GM10248 (cell line): ENCODE results near the gene OBSCN.

Experiments used
- CTCF ChIA-PET: fragments of 300-600 bp; sonication (Branson Sonifier 250); formaldehyde crosslinking; extraction: SDS; loops from one replicate; lab custom pipeline; 2021; ENCODE audit warnings: antibody characterized with exemption; lab: Yijun Ruan, JAX
- POLR2A ChIA-PET: fragments of 350-650 bp; sonication (Branson Sonifier 250); formaldehyde crosslinking; extraction: SDS; loops from one replicate; lab custom pipeline; 2020; ENCODE audit warnings: antibody characterized with exemption; lab: Yijun Ruan, JAX
- DNase-seq: peaks from one replicate; pipeline ENCODE4 v3.0.0; 2012; ENCODE audit errors: extremely low spot score
- TF ChIP-seq, protein P1 (sequence below): IDR thresholded peaks from 2 replicates; pipeline ENCODE4 v1.5.1; 2012; ENCODE audit warnings: mild to moderate bottlenecking, low read depth; ENCODE audit errors: extremely low read depth, missing control alignments, control extremely low read depth

OBSCN gene

GRCh38 chr1:228303596-228303995 is 95.8 kb downstream of the OBSCN start:
- TF ChIP-seq, protein P1, sequence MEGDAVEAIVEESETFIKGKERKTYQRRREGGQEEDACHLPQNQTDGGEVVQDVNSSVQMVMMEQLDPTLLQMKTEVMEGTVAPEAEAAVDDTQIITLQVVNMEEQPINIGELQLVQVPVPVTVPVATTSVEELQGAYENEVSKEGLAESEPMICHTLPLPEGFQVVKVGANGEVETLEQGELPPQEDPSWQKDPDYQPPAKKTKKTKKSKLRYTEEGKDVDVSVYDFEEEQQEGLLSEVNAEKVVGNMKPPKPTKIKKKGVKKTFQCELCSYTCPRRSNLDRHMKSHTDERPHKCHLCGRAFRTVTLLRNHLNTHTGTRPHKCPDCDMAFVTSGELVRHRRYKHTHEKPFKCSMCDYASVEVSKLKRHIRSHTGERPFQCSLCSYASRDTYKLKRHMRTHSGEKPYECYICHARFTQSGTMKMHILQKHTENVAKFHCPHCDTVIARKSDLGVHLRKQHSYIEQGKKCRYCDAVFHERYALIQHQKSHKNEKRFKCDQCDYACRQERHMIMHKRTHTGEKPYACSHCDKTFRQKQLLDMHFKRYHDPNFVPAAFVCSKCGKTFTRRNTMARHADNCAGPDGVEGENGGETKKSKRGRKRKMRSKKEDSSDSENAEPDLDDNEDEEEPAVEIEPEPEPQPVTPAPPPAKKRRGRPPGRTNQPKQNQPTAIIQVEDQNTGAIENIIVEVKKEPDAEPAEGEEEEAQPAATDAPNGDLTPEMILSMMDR, result no peak
- ChIA-PET CTCF (no interaction called here), POLR2A (no interaction called here)
- DNase-seq, result no peak

- CTCF ChIA-PET, result no interaction called here
- no peak for DNase-seq
- POLR2A ChIA-PET, result no interaction called here
- TF ChIP-seq, protein P1, result no peak
These were observed 96.4 kb downstream of the OBSCN start for GRCh38 chr1:228304225-228304624.

DNA sequence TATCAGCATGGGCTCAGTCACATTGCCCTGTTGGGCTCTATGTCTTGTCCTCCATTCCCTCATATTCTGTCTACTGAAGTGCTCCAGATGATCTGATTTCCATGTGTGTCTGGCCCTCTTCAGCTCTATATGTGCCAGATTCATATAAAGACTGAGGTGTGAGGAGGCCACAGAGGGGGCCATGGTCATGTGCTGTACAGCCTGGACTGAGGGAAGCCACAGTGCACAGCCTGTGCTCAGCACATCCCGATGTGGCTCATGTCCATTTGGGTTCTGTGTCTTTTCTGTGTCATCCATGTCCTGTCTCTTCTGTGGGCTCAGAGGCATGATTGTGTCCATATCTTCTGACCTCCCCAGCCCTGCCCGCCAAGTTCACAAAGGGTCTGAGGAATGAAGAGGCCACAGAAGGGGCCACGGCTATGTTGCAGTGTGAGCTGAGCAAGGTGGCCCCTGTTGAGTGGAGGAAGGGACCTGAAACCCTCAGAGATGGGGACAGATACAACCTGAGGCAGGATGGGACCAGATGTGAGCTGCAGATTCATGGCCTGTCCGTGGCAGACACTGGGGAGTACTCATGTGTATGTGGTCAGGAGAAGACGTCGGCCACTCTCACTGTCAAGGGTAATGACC is 97.0 kb downstream of the OBSCN start:
- CTCF ChIA-PET, result no interaction called here
- POLR2A ChIA-PET, result no interaction called here
- no peak for DNase-seq
- TF ChIP-seq, protein P1, result no peak

DNA sequence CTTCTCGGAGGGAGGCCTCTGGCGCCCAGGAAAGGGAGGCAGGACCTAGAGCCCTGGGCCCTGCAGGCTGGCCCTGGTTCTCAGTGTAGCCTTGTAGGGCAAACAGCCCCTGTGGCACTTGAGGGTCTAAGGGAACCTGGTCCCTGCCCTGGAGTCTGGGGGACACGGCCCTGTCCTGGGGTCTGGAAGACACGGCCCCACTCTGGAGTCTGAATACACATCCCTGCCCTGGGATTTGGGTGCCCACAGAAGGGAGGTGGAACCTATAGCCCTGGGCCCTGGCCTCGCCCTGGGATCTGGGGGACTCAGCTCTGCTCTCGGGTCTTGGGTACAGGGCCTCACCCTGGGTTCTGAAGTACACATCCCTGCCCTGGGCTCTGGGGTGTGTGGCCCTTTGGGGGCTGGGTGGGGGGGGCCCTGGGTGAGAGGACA is 97.9 kb downstream of the OBSCN start:
- POLR2A ChIA-PET, result no interaction called here
- TF ChIP-seq, protein P1, result no peak
- no peak for DNase-seq
- CTCF ChIA-PET, result no interaction called here

DNA sequence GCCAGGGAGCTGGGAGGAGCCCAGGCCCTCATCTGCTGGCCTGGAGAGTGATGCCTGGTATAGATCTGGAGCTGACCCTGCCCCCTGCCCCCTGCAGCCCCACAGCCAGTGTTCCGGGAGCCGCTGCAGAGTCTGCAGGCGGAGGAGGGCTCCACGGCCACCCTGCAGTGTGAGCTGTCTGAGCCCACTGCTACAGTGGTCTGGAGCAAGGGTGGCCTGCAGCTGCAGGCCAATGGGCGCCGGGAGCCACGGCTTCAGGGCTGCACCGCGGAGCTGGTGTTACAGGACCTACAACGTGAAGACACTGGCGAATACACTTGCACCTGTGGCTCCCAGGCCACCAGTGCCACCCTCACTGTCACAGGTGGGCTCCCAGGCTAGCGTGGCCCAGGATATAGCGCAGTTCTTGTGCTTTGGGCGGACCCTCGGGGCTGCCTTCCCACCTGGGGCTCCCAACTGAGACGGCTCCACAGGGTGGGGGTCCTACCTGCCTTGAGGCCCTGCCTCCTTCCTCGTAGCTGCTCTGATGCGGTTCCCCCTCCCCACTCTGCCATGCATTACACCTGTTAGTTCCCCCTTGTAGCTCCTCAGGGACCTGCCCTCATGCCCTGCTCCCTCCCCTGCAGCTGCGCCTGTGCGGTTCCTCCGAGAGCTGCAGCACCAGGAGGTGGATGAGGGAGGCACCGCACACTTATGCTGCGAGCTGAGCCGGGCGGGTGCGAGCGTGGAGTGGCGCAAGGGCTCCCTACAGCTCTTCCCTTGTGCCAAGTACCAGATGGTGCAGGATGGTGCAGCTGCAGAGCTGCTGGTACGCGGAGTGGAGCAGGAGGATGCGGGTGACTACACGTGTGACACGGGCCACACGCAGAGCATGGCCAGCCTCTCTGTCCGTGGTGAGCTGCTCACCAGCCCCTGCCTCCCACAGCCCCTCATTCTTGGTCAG is 98.7 kb downstream of the OBSCN start:
- no peak for DNase-seq
- ChIA-PET POLR2A (no interaction called here), CTCF (no interaction called here)
- TF ChIP-seq, protein P1, result no peak

DNA sequence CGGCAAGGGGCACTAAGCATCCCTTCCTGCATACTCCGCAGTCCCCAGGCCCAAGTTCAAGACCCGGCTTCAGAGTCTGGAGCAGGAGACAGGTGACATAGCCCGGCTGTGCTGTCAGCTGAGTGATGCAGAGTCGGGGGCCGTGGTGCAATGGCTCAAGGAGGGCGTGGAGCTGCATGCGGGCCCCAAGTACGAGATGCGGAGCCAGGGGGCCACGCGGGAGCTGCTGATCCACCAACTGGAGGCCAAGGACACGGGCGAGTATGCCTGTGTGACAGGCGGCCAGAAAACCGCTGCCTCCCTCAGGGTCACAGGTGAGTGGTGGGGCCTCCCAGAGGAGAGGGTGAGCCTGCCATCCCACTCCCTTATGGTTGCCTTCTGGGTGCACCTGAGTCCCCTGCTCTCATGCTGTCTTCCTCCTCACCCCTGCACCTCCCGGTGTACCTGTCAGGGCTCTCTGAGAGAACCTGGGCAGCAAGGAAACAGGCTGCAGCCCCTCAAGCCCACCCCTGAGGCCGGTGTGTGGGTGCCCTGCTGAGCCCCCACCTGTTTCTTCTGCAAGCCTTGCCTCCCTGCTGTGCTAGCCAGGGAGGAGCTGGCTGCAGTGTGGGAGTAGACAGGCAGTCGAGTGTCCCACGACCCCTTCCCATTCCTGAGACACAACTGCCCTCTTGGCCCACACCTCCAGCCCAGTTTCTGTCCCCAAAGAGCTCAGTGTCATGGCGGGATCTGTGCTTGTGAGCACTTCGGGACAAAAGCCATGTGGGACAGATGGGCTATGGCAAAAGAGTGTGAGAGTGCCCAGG is 99.6 kb downstream of the OBSCN start:
- TF ChIP-seq, protein P1, result no peak
- CTCF ChIA-PET, result no interaction called here
- DNase-seq, result no peak
- POLR2A ChIA-PET, result no interaction called here
